DMS153 (cell line): Measurements from ENCODE around the gene CYB5R4.

Experiments used
- DNase-seq: peaks from one replicate; lab custom pipeline; 2025; lab: John Stamatoyannopoulos, UW

The CYB5R4 gene

DNA sequence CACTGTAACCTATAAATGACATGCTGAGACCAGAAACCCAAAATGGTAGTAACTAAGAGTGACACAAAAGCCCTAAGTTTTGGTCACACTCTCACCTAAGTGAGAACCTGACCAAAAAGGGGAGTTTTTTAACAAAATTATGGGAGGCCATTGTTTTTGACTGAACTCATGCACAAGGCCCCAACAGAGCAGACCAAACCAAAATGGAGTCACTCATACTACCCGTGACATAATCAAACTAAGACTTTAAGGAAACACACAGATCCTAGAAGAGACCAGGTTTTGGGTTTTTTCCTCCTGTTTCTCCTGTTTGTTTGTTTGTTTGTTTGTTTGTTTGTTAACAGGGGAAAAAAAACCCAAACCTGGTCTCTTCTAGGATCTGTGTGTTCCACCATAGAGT, 124.9 kb downstream of the CYB5R4 start:
- no peak for DNase-seq

DNA sequence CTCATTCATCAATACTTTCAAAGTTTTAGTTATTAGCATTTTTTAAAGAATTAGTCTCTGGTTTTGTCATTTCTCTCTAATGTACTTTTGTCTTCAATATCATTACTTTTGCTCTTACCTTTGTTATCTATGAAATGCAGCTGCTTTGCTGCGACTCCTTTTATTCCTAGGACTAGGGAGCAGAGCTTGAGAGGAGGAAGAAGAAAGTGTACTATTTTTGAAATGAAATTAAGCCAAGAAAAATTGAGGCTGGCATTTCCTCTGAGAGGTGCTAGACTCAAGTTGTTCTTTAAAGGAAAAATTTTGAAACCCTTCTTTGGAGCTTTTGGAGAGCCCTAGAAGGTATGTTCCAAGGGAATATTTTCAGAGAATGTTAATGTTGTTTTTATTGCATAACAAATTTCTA, 125.8 kb downstream of the CYB5R4 start:
- no peak for DNase-seq

GRCh38 chr6:83985715-83986114, 126.2 kb downstream of the CYB5R4 start:
- no peak for DNase-seq

DNA sequence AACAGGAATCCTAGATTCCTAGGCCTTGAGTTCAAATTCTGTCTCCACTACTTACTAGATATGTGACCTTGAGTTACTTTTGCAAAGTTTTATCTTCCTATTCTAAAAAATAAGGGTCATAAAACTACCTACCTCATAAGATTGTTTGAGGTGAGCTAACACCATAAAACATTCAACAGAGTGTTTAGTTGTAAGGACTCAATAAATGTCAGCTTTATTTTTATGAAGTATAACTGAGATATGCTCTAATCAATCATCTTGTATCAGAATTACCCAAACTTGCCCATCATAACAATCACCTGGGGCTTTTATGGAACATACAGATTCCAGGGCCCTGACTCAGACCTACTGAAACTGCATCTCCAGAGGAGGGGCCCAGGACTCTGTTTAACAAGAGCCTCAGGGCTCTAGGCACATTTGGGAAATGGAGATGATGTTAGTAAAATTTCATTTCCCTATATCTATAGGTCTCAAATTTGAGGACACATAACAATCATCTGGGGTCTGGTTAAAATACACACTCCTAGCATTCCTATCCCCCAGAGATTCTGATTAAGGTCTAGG, 138.6 kb downstream of the CYB5R4 start:
- no peak for DNase-seq

GRCh38 chr6:84001119-84001518, 141.6 kb downstream of the CYB5R4 start:
- no peak for DNase-seq

DNA sequence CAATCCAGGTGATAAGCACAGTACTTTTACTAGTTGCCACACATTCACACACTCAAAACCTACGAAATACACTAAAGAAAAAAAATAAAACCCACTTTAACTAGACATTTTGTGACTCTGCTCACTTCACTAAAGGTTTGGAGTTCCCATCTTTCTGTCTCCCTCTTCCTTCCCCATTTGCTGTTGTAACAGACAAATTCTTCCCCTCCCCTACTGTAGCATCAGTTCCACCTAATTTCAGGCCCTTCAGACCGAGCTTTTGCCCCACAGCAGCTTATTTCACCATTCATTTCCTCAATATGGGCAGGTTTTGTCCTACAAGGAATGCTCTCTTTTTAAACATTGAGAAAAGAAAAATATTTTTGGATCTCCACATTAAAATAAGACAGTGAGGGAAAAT, 142.7 kb downstream of the CYB5R4 start:
- no peak for DNase-seq

GRCh38 chr6:84003131-84003530, 143.6 kb downstream of the CYB5R4 start:
- DNase-seq: no peak

- DNase-seq: no peak
These were observed 144.2 kb downstream of the CYB5R4 start for GRCh38 chr6:84003654-84004053.

GRCh38 chr6:84007871-84008270, 148.4 kb downstream of the CYB5R4 start:
- DNase-seq: no peak

DNA sequence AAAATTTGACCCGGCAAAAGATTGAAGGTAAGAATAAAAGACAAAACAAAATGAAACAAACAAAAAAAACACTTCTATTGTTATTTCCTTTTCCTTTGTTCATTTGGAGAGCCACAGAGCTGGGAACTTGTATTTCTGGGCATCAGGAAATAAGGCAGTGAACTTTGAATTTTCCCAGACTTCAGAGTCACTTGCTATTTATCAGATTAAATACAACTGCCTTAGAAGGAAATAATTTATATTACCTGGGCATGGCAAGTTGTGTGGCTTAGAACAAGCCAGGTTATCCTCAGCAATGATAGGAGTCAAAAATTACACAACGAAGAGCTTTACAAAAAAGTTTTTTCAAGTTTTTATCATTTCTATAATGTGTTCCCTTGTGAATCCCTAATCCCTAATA, 153.9 kb downstream of the CYB5R4 start:
- DNase-seq: no peak

DNA sequence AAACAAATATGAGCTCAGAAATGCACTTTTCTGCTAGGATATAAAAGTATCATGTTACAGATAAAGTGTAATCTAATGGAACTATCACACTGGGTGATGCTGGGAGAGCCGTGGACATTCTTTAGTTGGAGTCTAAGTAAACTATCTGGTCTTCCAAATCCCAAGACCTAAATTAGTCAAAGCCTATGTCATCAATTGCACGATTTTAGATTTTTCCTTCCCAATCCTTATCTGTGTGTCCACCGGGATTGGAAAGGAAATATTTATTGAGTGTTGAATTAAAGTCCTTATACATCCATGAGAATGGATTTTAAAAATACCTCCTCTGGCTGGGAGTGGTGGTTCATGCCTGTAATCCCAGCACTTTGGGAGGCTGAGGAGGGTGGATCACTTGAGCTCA, 154.4 kb downstream of the CYB5R4 start:
- DNase-seq: no peak

- no peak for DNase-seq
These were observed 156.5 kb downstream of the CYB5R4 start for GRCh38 chr6:84016029-84016428.
